GM21825 (cell line): Measurements from ENCODE around the gene DHRS7B.
A peak's percentile ranks its signal among the peaks of the same experiment; 100 is the strongest.

Experiments used
- ATAC-seq: cut with Tn5 transposase; IDR thresholded peaks from one replicate; pipeline ENCODE4 v1.9.1; 2021; ENCODE audit warnings: mild to moderate bottlenecking, moderate library complexity; ENCODE audit not compliant: unreplicated experiment

DHRS7B gene

GRCh38 chr17:21149621-21150020 lies 22.9 kb downstream of the DHRS7B start:
- no peak for ATAC-seq

DNA sequence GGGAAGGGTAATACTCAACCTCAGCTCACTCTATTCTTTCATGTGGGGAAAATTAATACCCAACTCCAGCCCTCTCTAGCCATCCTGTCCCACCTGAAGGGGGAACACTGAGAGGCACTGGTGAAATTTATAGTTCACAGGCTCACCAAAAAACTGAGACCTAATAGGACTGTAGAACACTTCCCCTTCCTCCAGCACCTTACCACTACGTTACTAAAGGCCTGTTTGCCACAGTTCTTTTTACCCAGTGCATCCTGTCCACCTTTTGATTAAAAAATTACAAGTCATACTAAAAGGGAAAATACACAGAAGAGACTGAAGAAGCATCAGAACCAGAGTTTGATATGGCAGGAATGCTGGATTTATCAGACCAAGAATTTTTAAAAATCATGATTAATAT lies 26.0 kb downstream of the DHRS7B start:
- ATAC-seq, result no peak

DNA sequence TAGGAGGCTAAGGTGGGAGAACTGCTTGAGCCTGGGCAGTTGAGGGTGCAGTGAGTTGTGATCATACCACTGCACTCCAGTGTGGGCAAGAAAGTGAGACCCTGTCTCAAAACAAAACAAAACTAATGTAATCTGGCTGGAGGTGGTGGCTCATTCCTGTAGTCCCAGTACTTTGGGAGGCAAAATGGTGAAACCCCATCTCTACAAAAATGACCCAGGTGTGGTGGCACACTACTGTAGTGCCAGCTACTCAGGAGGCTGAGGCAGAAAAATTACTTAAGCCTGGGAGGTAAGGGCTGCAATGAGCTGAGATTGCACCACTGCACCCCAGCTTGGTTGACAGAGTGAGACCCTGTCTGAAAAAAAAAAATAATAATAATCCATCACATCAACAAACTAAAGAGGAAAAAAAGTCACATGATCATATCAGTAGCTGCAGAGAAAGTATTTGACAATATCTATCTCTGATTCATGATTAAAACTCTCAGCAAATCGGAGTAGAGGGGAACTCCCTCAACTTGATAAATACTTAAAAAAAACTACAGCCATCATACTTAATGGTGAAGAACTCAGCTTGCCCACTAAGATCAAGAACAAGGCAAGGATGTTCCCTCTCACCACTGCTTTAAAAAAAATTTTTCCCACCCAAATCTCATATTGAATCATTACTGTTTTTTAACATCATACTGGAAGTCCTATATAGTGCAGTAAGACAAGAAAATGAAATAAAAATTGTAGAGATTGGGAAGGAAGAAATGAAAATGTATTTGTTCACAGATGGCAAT lies 31.0 kb downstream of the DHRS7B start:
- ATAC-seq, result no peak

- ATAC-seq, result no peak
Measured at GRCh38 chr17:21160401-21160800, 33.6 kb downstream of the DHRS7B start.

- ATAC-seq, result no peak
Measured at GRCh38 chr17:21161498-21162393, 35.0 kb downstream of the DHRS7B start.

DNA sequence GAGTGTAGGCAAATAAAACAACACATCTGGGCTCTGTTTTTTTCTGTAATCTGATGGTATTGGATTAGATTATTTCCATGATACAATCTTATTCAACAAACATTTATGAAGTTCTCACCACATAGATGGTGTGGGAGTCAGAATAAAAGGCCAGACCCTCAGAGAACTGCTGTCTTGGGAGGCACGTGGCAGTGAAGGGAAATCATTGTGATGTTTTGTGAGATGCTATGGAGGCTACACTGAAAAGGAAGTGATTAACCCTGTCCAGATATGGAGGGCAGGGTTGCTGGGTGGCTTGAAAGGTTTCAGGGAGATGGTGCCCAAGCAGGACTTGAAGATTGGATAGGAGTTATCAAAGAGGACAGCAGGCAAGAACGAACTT lies 35.6 kb downstream of the DHRS7B start:
- no peak for ATAC-seq

- ATAC-seq, result no peak
Measured at GRCh38 chr17:21163101-21163500, 36.3 kb downstream of the DHRS7B start.

DNA sequence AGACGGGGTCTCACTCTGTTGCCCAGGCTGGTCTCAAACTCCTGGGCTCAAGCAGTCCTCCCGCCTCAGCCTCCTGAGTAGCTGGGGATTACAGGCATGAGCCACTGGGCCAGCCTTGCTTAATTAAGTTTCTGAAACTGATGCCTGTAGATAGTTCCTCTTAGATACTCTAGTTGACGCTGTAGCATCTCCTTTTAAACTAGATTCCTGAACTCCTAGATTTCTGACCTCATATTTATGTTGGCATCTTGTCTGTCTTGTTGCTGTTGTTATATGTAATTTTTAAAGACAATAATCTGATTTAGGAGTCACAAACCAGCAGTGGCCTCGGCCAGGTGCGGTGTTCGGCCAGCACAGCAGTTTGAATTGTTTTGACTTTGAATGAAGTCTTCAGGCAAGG lies 37.5 kb downstream of the DHRS7B start:
- no peak for ATAC-seq

DNA sequence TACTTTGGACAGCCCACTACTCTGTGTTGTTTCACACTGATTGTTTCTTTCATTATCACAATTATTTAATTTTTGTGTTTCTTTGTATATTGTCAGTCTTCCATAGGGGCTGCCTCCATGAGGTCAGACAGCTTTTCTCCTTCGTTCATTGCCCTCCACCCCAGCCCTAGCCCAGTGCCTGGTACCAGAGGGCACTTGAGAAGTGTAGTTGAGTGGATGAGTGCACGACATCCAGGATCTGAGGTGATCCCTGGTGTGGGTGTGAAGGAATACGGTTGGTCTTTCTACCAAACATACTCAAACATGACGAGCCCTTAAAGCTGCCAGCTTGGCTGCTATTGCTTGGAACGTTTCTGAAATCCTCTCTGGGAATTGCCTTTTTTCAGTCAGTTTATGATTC lies 37.9 kb downstream of the DHRS7B start:
- ATAC-seq, result no peak

- no peak for ATAC-seq
Measured at GRCh38 chr17:21165922-21166594, 39.3 kb downstream of the DHRS7B start.

- ATAC-seq, result no peak
Measured at GRCh38 chr17:21166595-21167210, 39.9 kb downstream of the DHRS7B start.

DNA sequence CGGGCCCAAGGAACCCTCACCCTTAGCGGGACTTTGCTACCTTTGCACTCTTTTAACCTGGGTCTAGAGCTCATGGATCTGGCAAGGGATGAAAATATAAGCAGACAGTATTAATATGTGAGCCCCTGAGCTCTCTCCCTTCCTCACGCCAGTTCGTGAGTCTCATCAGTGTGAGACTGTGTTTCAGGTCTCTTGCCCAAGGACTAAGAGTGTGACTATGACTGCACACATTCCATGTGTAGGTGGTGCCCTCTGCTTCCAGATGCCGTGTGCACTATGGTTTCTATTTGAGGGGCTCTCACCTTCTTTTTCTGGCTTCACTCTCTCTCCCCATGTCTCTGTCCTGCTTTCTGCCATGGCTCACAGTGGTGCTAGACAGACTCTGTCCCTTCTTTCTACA lies 40.5 kb downstream of the DHRS7B start:
- no peak for ATAC-seq

GRCh38 chr17:21168555-21168865 lies 41.7 kb downstream of the DHRS7B start:
- no peak for ATAC-seq

GRCh38 chr17:21169496-21169895 lies 42.7 kb downstream of the DHRS7B start:
- no peak for ATAC-seq

DNA sequence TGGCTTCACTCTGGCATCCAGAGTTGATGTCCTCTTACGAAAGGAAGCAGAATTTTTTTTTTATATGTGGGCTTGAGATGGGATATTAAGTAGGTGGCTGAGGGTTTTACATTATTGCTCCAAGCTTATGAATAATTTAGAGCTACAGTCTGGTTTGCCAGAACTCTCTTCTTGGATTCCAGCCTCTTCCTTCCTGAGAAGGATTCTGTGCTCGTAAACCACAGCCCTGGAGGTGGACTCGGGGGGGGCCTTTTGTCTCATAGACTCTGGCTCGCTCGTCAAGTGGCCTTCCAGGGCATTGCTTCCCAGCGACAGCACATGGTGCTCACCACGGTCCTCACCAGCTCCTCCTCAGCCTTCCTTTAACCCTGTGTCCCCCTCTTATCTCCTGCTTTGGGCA lies 44.0 kb downstream of the DHRS7B start:
- no peak for ATAC-seq

DNA sequence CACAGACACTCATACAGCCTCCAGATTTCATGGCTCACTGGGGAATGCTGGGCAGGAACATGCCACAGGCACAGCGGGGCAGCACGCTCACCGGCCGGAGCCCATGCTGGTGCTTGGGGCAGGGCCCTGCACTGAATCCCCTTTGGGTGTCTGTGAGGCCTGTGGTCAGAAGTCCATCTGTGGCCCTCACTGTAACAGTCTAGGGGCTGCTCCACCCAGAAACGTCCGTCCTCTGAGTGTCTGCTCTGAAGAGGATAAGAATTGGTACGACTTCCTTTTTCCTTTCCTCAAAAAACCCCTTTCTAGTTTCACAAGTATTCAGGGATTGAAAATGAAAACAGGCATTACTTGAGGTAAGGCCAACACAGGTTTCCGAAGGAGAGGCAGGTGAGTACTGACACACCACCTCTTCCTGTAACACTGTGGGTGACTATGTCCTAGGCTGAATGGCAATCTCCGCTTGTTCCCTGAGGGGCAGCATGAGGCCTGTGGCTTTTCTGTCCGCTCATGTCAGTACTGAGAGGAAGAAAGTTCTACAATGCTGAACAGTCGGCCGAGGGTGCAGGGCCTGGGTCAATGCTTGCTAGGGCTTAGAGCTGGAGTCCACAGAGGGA lies 44.7 kb downstream of the DHRS7B start:
- ATAC-seq, result peak; percentile 68

DNA sequence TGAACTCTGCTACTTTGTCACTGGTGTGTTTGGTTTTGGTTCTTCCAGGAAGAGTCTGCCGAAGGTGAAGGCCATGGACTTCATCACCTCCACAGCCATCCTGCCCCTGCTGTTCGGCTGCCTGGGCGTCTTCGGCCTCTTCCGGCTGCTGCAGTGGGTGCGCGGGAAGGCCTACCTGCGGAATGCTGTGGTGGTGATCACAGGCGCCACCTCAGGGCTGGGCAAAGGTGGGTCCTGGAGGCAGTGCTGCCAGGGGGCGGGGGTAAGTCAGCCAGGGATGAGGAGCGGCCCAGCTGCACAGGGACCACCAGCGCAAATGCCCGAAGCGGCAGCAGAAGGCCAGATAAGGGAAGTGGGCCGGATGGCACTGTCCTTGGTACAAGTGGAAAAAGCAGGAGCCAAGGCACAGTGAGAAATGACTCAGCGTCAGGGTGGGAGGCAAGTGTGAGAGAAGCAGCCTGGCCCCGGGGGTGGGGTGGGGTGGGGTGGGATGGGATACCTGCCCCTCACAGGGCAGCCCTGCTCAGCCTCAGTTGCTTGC lies 45.3 kb downstream of the DHRS7B start:
- no peak for ATAC-seq

DNA sequence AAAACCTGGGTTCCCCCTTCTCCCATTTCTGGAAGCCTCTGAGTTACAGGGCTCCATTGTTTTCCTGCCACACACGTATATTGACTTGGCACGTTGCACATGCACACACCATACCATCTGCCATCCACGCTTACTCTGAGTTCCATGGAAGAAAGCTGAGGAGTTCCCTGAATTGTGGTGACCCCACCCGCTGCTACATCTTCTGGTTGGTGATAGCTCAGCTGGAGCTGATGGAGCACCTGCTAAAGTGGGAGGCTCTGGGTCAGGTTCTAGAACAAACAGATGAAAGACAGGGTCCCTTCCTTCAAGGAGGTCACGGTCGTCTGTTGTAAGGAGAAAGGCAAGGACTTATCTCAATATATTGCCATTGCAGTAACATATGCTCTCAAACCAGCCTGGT lies 46.1 kb downstream of the DHRS7B start:
- ATAC-seq, result no peak

DNA sequence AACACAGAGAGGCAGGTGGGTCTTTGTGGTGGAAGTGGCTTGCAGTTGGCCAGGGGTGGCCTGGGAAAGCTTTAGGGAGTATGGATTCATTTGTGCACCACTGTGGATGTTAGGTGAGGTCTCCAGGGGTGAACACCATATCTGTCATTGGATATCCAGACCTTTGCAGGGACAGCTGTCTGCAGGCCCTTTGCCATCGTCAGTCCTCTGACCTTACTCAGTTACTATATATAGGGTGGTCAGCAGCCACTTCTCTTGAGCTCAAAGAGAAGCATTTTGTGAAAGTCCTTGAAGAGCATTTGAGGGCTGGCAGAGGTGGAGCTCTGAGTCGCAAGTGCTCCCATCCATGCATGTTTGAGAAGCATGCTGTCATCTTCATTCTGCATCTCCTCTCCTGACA lies 46.8 kb downstream of the DHRS7B start:
- ATAC-seq, result no peak

DNA sequence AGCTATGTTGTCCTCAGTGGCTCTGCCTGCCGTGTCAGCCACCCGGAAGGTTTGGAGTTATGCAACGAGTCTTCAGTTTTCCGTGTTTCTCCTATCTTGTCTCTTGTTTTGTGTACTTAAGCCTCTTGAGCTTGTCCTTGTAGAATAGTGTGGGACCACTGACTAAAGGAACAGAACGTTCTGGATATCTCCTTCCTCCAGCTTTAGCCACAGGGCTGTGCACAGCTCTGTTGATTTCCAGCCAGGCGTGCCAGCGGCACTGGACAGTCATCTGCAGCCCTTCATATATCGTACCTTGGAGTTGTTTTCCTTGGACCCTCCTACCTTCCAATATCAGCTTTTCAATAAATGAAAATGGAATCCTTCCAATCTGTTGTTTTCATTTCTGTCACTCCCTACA lies 47.4 kb downstream of the DHRS7B start:
- no peak for ATAC-seq

DNA sequence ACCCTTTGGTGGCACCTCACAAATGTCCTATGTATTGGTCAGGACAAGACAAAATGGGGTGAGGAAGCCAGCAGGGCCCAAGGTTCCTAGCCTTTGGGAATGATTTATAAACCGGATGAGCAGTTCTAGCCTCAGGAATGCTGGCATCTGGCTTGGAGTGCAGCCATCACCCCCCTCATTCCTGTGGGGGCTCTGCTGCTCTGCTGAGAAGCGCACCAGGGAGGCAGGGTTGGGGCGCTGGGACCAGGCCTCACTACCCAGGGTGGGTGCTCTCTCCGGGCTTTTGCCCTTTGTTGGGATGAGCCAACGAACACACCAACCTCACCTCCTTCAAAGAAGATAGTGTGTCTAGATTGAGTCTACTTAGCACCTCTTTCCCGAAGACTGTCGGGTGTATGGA lies 47.9 kb downstream of the DHRS7B start:
- no peak for ATAC-seq
